Skeletal muscle tissue (tissue), 4 donors: ENCODE data around the gene KRT80. TPM values are rescaled to one million over a fixed set of nuclear protein-coding genes. Genes with fewer than 3 reads are reported as not detected.
A peak's percentile ranks its signal among the peaks of the same experiment; 100 is the strongest.

ENCODE experiments used
- H3K27ac ChIP-seq: one replicate; pipeline ENCODE4 v1.7.0; 2013; ENCODE audit warnings: mild to moderate bottlenecking, low read depth, low read length, inconsistent platforms
- H3K27me3 ChIP-seq, 3 donors: one replicate each; pipeline ENCODE4 v1.7.0; 2013; ENCODE audit warnings: low read length in 3 of 3; ENCODE audit not compliant: control insufficient read depth in 3 of 3, insufficient read depth in 3 of 3
- H3K36me3 ChIP-seq, 3 donors: one replicate each; pipeline ENCODE4 v1.7.0; 2013; ENCODE audit warnings: low read length in 3 of 3; ENCODE audit not compliant: control insufficient read depth in 3 of 3, insufficient read depth in 3 of 3
- H3K4me1 ChIP-seq, 3 donors: one replicate each; pipeline ENCODE4 v1.7.0; 2013; ENCODE audit warnings: low read length in 3 of 3, mild to moderate bottlenecking in 3 of 3; ENCODE audit not compliant: control insufficient read depth in 3 of 3, insufficient read depth in 3 of 3
- H3K4me3 ChIP-seq, 3 donors: one replicate each; pipeline ENCODE4 v1.7.0; 2013; ENCODE audit warnings: low read length in 3 of 3
- H3K9ac ChIP-seq, 3 donors: one replicate each; pipeline ENCODE4 v1.7.0; 2013; ENCODE audit warnings: low read length in 3 of 3, mild to moderate bottlenecking in 3 of 3, moderate library complexity in 2 of 3, low read depth in 1 of 3
- H3K9me3 ChIP-seq, 3 donors: one replicate each; pipeline ENCODE4 v1.7.0; 2013; ENCODE audit warnings: low read length in 3 of 3; ENCODE audit not compliant: control insufficient read depth in 3 of 3
- total RNA-seq: library from RNA; depleted of rRNA; stranded (reverse); fragments of >200 nt; gene quantifications from one replicate; pipeline ENCODE4 v1.2.3, GENCODE V29; 2014
- donor health status: Osteomylitis.

The KRT80 gene
- total RNA-seq, 1 donor from 2014 or later: 0.52 TPM

DNA sequence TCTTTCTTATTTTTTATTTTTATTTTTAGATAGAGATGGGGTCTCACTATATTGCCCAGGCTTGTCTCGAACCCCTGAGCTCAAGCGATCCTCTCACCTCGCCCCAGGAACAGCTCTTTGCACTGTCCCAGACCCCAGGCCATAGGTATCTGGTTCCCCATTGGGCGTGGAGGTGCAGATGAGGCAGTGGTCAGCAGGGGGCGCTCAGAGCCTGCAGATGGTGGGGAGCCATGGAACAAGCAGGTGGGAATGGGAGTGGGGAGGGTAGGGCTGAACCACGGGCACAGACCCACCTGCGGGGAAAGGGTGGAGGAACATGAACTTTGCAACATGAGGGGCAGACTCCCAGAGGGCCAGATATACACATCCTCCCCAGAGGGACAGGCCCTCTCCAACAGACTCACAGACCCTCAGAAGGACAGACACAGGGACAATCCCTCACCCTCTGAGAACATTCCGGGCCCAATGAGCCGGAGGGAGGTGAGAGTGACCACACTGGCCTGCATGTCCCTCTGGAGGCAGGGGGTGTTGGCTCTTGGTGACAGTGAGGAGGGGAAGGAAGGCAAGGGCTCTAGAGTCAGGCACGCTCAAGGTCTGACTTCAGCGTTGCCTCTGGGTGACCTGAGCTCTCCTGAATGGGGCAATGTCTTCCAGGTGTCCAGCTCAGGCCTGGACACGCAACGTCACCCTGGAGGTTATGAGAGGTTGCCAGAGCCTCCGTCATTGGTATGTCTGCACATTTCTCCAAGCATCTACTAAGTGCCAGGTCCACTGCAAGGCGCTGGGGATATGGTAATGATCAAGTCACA lies 34.9 kb downstream of the KRT80 start:
- Histone ChIP-seq H3K36me3 (no peaks in the 10 kb centered on the region), H3K9me3 (no peaks in the 10 kb centered on the region), H3K4me1 (peaks cover 2 to 12% (median 7%) of the 10 kb centered on the region in 3 donors), H3K27ac (no peak overlapping the region), H3K4me3 (no peak overlapping the region), H3K9ac (peak overlapping the region in 1 of 3 donors; percentile 25), H3K27me3 (no peaks in the 10 kb centered on the region)

DNA sequence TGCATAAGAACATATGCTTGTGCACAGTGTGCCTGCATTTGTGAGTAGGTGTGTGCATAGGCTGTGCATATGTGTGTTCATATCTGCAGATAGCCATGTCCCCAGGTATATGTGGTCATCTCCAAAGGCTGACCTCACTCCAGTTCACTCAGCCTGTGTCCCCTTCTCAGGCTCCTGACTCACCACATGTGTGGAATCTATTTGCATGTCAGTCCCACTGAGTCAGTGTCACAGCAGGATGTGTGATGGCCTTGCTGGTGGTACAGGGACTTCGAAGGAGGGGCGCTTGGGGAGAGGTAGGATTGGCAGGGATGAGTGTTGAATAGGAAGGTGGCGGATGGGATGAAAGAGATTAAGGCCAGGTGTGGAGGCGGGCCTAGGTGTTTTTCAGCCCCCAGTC lies 35.5 kb downstream of the KRT80 start:
- no peaks in the 10 kb centered on the region for H3K9me3 ChIP-seq
- peaks cover 7 to 12% (median 8%) of the 10 kb centered on the region in 3 donors for H3K4me1 ChIP-seq
- H3K27me3 ChIP-seq: peaks cover 0 to 3% (median 0%) of the 10 kb centered on the region in 3 donors
- H3K4me3 ChIP-seq: no peak overlapping the region
- no peak overlapping the region for H3K9ac ChIP-seq
- H3K36me3 ChIP-seq: no peaks in the 10 kb centered on the region
- no peak overlapping the region for H3K27ac ChIP-seq

DNA sequence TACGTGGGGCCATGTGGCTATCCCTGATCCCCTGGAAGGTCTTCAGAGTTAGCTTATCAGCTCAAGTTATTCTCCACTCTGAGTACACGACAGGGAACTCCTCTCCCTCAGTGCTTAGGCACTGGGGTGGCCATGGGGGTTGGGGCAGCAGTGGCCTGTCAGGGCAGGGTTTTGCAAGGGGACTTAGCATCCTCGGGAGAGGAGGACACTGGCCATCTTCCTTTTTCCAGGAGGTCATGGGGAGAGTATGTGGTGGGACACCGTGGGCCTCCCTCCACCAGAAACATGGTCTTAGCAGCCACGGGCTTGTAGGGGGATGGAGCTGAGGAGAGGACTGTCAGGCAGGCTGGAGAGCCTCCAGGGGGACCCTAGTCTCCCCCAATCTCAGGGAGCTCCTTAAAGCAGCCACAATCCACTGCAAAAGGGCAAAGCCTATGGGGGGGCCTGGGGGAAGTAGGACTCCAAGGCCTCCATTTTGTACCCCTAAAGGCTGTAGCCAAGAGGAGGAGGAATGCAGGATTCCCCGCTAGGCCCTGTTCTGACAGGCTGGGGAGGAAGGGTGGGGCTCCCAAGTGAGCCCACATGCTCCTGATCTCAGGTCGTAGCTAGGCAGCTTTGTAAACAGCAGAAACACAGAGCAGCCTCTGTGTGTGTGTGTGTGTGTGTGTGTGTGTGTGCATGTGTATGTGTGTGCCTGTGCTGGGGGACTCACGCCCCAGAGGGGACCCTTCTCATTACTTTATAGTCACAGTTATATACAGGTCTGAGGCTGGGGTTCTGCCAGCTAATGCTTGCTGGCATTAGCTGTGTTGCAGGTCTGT lies 36.6 kb downstream of the KRT80 start:
- Histone ChIP-seq H3K9ac (peak overlapping the region in 1 of 3 donors; percentile 8), H3K27ac (no peak overlapping the region)

DNA sequence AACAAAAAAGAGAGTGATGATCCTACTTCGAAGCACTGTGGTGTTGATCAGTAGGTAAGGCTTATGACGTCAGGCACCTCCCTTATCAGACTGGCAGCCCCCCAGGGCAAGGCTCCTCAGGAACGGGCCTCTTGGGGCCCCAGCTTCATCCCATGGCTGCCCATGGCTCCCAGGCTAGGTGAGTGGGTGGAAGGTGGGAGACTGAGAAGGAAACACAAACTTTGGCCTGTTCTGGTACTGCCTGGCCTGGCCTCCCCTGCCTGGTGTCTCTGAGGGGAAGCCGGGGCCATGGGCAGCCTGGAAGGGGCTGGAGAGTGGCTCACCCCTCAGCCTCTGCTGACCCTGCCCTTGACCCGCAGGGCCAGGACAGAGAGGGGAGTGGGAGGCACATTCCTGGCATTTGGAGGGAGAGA lies 38.9 kb downstream of the KRT80 start:
- Histone ChIP-seq H3K27ac (no peak overlapping the region), H3K4me3 (no peak overlapping the region), H3K36me3 (no peaks in the 10 kb centered on the region), H3K9me3 (no peaks in the 10 kb centered on the region), H3K9ac (no peak overlapping the region), H3K27me3 (peaks cover 0 to 4% (median 0%) of the 10 kb centered on the region in 3 donors), H3K4me1 (peaks cover 13 to 28% (median 22%) of the 10 kb centered on the region in 3 donors)

More for the DNA sequence above, 36.6 kb downstream of the KRT80 start:
- Histone ChIP-seq H3K36me3 (no peaks in the 10 kb centered on the region), H3K27me3 (peaks cover 0 to 4% (median 0%) of the 10 kb centered on the region in 3 donors), H3K4me1 (peaks cover 7 to 12% (median 8%) of the 10 kb centered on the region in 3 donors), H3K9me3 (no peaks in the 10 kb centered on the region), H3K4me3 (no peak overlapping the region)

DNA sequence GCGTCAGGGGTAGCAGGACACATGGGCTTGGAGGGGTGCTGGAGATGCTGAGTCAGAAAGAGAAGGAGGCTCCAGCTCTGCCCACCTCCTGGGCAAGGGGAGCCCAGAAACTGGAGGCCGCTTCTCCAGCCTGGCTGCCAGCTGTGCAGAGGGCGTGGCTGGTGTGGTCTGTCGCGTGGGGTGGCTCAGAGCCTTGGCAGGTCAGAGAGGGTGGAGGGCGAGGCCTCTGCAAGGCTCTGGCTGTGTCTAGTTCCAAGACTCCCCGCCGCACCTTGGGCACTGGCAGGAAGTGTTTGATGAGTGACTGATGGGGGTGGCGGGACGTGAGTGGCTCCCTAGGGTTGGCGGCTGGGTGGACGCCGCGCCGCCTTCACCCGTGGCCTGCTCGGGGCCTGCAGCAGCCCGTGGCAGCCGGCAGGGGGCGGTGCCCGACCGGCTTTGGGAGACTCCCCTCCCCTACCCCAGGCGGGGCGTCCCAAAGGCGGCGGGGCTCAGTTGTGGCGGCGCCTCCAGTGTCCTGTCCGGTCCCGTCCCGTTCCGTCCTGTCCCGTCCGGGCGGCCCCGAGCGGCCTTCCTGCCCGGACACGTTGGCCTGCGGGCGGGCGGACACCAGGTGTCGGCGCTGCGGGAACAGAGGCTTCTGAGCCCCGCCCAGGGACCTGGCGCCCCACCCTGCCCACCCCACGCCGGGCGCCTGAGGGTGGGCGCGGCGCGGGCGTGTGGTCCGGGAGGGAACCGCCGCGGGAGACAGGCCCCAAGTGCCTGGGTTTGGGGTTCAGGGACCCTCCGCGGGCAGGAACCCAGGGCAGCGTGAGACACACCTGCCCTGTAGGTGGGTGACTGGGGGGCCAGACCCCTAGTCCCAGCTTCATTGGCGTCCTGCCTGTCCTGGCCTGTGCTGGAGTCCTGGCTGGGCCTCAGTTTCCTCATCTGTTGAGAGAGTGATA lies 39.7 kb downstream of the KRT80 start:
- Histone ChIP-seq H3K9ac (peak overlapping the region in 1 of 3 donors; percentile 60), H3K9me3 (no peaks in the 10 kb centered on the region), H3K36me3 (no peaks in the 10 kb centered on the region), H3K27me3 (peaks cover 0 to 4% (median 0%) of the 10 kb centered on the region in 3 donors), H3K4me1 (peaks cover 19 to 36% (median 27%) of the 10 kb centered on the region in 3 donors), H3K27ac (no peak overlapping the region), H3K4me3 (peak overlapping the region in 2 of 3 donors; percentile 45 to 46)

DNA sequence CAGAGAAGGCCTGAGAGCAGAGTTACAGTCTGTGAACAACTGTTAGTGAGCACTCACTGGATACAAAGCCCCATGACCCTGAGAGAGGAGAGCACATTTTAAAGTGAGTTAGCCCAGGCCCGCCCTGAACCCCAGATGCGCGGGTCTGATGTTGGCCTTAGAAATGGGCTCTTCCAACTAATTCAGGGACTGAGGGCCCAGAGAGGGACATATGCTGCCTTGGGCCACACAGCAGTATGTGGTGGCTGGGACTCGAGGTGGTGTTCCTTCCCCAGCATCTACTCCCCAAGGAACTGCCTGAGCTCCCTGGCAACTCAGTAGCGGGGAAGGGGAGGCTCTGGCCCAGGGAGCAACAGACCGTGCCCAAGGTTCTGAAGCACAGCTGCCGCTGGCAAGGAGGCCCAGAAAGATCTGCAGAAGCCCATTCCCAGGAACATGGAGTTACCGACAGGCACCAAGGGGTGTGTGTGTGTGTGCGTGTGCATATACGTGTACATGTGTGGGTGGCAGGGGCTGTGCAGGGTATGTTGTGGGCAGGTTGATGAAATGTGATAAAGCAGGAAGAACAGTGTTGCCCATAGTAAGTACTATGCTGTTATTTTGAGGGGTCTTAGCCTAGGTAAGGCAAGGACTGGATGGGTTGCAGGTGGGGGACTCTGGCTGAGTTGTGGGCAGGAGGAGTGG lies 40.5 kb downstream of the KRT80 start:
- Histone ChIP-seq H3K9me3 (no peaks in the 10 kb centered on the region), H3K27me3 (peaks cover 0 to 4% (median 0%) of the 10 kb centered on the region in 3 donors), H3K4me1 (peaks cover 23 to 44% (median 32%) of the 10 kb centered on the region in 3 donors), H3K36me3 (no peaks in the 10 kb centered on the region), H3K9ac (no peak overlapping the region), H3K27ac (no peak overlapping the region), H3K4me3 (no peak overlapping the region)

DNA sequence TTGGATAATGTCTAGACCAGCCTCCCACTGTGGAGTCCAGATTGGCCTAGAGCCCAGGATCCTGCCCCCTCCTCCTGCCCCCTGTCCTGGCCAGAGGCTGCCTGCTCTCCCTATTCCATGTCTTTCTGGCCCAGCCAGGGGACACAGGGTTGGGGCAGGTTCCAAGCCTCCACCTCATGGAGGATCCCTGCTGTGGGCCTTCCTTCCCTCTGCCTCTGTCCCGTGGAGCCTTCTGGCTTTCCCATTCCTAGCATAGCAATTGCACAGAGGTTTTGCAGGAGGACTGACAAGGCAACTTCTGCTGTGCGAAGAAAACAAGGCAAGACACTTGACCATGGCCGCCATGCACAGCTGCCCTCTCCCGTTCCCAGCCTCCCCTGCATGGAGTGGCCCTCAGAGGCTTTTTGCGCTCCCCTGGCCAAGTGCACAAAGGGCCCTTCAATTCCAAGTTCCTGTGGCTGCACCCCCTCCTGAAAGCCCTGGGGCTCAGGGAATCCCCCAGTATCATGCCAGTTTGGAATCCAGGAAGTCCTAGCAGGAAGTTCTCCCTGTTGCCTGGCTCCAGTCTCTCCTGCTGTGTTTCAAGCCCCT lies 42.1 kb downstream of the KRT80 start:
- no peak overlapping the region for H3K27ac ChIP-seq
- peaks cover 0 to 4% (median 0%) of the 10 kb centered on the region in 3 donors for H3K27me3 ChIP-seq
- H3K36me3 ChIP-seq: no peaks in the 10 kb centered on the region
- H3K4me3 ChIP-seq: no peak overlapping the region
- H3K4me1 ChIP-seq: peaks cover 23 to 50% (median 31%) of the 10 kb centered on the region in 3 donors
- H3K9me3 ChIP-seq: no peaks in the 10 kb centered on the region
- H3K9ac ChIP-seq: no peak overlapping the region

DNA sequence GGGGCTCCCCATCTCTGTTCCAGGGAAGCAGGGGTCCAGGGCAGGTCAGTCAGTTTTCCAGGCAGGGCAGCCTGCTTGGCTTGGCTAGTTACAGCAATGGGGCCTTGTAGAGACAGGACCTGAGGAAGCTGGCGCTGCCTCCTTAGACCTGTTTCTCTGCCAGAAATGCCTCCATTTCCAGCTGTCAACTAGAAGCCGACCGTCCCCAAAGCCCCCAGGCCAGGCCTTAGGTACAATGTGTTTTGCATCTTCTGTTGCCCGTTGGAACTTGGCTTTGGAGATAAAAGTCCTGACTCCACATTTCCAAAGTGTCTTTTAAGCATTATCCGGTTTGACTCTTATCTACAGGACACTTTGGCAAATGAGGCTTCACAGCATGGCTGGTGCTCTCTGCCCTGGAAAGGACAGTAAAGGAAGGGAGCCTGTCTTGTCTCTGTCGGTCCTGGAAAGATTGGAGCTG lies 42.6 kb downstream of the KRT80 start:
- H3K27ac ChIP-seq: no peak overlapping the region
- no peaks in the 10 kb centered on the region for H3K9me3 ChIP-seq
- no peak overlapping the region for H3K4me3 ChIP-seq
- no peak overlapping the region for H3K9ac ChIP-seq
- H3K4me1 ChIP-seq: peaks cover 23 to 50% (median 31%) of the 10 kb centered on the region in 3 donors
- H3K27me3 ChIP-seq: peaks cover 0 to 4% (median 0%) of the 10 kb centered on the region in 3 donors
- H3K36me3 ChIP-seq: no peaks in the 10 kb centered on the region
